HG03025 (cell line): ENCODE measurements around the gene BUB1B.

Experiments used
- ATAC-seq: cut with Tn5 transposase; IDR thresholded peaks from one replicate; pipeline ENCODE4 v1.9.1; 2021; ENCODE audit warnings: mild to moderate bottlenecking, moderate library complexity; ENCODE audit not compliant: unreplicated experiment, low FRiP score

The BUB1B gene

GRCh38 chr15:40182358-40183029, 21.6 kb downstream of the BUB1B start:
- ATAC-seq = no peak

DNA sequence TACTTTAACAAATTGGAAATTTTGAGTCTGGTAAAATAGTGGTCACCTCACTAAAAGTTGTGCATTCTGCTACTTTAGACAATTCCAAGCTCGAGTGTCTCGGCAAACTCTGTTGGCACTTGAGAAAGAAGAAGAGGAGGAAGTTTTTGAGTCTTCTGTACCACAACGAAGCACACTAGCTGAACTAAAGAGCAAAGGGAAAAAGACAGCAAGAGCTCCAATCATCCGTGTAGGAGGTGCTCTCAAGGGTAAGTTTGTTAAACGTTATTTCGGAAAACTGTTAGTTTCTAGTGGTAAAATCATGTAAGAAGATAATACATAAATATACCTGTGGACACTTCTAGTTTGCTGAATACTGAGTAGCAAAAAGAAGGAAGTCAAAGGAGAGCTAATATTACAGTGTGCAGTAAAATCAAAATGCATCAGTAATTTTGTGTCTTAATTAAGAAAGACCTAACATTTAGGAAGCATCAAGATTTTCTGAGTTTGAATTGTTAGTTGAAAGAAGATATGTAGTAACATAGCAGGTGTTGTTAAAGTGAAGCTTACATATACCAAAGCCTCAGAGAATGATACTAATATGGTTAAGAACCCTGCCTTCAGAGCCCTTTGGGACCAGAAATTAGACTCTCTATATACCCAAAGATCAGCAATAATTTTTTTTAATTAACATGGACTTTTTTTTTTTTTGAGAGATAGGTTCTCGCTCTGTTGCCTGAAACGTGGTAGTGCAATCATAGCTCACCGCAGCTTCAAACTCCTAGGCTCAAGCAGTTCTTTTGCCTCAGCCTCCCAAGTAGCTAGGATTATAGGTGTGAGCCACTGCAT, 23.0 kb downstream of the BUB1B start:
- no peak for ATAC-seq

DNA sequence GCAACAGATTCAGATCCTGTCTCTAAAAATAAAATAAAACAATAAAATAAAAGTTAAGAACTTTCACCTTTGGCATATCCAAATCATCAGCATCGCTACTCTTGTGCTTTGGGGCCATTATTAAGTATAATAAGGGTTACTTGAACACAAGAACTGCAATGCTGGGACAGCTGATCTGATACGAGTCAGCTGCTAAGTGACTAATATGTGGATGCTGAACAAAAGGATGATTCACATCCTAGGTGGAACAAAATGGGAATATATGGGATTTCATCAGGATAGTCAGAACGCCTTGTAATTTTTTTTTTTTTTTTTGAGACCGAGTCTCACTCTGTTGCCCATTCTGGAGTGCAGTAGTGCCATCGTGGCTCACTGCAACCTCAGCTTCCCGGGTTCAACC, 29.7 kb downstream of the BUB1B start:
- ATAC-seq = no peak

DNA sequence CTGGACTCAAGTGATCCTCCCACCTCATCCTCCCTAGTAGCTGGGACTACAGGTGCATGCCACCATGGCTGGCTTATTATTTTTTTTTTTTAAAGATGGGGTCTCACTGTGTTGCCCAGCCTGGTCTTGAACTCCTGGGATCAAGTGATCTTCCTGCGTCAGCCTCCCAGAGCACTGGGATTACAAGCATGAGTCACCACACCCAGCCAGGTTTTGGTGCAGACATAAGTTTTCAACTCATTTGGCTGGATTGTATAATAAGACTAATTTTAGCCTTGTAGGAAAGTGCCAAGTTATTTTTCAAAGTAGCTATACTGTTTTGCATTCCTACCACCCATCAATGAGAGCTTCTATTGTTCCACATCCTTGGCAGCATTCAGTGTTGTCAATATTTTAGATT, 32.1 kb downstream of the BUB1B start:
- no peak for ATAC-seq

DNA sequence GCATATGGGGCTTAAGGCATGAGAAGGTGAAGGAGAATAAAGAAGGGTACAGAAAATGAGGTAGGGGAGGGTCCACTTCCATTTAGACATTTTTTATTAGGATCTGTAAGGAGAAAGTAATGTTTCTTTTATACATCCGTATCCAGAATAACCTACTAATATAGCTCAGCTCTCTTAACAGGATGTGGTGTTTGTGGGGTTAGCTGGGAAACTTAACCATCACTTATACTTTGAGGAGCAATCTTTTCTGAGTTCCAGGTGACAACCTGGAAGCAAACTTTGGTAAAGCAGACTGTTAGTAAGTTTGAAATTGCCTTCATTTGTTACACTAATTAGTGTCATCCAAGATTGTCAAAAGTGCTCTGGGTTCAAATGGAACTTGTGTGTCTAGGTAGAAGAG, 36.6 kb downstream of the BUB1B start:
- no peak for ATAC-seq

GRCh38 chr15:40198355-40199085, 37.7 kb downstream of the BUB1B start:
- no peak for ATAC-seq

- no peak for ATAC-seq
Measured at GRCh38 chr15:40204100-40204499, 43.2 kb downstream of the BUB1B start.

DNA sequence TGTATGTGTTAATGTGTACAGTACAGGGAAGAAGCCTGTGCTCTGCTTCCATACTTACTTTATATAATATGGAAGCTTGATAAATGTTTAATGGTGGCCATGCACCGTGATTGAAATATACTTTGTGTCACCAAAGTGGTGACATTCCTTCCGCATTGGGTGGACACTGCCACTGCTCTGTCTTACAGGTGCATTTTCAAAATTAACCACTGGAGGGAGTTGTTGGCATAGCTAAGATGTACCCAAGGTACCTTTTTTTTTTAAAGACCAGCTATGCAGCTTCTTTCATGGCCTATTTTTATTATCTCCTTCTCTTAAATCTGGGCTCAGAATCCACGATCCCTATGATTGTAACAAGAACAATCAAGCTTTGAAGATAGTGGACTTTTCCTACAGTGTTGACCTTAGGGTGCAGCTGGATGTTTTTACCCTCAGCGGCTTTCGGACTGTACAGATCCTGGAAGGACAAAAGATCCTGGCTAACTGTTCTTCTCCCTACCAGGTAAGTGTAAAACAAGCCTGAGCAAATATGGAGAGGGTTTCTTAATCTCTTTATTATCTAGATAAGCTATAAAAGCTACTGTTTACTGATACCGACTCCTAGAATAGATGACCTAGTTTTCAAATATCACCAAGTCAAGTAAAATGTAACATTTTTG, 56.4 kb downstream of the BUB1B start:
- no peak for ATAC-seq

- no peak for ATAC-seq
Measured at GRCh38 chr15:40219801-40220200, 58.9 kb downstream of the BUB1B start.

- ATAC-seq = no peak
Measured at GRCh38 chr15:40222131-40222530, 61.3 kb downstream of the BUB1B start.

- ATAC-seq = no peak
Measured at GRCh38 chr15:40226736-40227135, 65.9 kb downstream of the BUB1B start.

DNA sequence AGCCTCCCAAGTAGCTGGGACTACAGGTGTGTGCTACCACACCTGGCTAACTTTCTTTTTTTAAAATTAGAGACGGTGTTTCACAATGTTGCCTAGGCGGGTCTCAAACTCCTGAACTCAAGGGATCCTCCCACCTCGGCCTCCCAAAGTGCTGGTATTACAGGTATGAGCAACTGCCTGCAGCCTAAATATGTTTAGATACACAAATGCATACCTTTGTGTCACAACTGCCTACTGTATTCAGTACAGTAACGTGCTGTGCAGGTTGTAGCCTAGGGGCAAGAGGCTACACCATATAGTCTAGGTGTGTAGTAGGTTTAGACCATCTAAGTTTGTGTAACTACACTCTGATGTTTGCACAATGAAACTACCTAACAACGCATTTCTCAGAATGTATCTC, 68.4 kb downstream of the BUB1B start:
- no peak for ATAC-seq

DNA sequence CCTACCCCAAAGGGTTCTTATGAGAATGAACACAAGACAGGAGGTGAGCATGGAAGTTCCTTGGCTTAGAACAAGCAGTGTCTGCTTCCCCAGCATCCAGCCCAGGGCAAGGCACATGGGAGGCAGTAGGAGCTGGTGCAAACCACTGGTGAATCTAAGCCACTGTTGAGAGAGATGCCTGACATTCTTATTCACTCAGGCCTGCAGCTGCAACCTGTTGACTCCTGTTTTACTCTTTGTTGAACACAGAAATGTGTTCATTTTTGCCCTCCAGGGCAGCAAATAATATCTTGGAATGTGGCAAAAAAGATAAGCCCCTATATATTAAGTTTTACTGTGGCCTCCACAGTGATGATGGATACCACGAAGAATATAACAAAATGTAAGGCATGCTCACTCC, 69.1 kb downstream of the BUB1B start:
- ATAC-seq = no peak

GRCh38 chr15:40232625-40233070, 71.8 kb downstream of the BUB1B start:
- no peak for ATAC-seq

DNA sequence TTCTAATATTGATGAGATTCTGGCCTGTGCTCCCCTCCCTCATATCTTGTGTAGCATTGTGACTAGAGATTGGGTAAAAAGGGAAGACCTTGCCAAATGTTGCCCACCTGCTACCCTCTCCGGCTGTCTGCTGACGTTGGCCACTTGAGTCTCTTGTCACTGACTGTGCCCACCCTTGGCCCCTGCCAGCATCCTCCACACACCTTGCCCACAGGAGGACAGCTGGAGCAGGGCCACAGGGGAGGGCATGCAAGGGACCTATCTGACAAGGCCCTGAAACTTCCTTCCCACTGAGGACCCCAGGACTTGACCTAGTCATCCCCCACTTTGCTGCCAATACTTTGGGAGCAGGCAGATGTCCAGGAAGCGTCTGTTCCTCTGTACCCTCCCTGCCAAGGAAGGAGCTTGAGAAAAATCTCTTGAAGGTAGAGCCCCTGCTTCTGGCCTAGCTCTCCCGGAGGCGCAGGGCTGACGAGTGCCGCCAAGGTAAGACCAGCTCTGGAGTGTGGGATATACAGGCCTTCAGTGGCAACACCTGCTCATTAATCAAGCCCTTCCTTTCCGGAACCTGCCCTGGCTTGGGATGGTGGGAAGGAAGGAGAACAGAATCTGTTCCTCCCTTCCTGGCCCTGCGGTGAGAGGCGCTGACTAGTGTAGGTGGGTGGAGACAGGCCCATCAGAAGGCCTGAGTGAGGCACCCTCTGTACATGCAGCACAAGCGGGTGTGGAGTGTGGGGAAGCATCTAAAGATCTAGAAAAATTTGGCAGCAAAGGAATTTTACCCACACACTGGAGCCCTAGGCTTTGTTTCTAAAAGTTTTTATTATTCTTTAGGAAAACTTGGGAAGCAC, 73.1 kb downstream of the BUB1B start:
- ATAC-seq = no peak

DNA sequence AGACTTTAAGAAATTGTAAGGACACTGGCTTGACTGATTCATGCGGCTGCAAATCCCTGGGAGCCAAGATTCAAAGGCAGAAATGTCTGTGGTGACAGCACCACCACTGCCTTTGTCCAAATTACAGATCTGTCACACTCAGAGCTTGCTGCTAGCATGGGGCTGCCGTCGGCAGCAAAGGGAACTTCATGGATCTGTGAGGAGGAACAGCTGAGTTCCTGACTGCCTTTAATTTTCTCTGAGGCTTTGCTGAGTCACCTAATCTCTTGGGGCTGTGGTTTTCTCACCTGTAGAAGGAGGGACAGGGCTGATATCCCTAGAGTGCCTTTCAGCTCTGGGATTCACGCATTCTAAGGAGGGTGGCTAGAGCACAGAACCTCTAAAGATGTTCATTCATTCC, 73.9 kb downstream of the BUB1B start:
- ATAC-seq = no peak

DNA sequence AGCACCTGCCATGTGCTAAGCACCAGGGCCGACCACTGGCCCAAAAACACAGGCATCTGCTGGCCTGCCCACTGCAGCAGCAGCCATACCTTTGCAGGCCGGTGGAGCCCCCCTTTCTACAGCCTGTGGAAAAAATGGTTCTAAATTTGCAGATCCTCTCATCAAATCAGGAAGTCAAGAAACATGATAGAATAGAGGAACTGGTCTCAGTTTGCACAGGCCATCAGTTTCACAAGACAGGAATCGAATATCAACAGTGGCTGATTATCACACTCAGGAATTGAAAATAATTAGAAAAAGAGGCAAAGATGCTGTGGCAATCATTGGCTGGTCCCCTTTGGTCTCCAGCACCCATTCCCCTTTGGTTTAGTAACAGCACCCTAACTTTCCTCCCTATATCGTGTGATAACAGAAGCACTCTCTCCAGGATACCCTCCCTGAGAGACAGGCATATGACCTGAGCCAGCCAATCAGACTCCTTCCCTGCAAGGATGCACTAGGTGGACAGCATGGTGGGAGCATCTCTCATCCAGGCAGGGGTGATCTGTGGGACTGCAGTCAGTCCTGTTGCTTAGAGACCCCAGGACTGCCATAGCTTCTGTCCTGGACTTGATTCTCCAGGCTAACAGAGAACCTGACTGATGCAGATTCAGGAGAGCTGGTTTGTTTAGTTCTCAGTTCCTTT, 74.5 kb downstream of the BUB1B start:
- no peak for ATAC-seq

DNA sequence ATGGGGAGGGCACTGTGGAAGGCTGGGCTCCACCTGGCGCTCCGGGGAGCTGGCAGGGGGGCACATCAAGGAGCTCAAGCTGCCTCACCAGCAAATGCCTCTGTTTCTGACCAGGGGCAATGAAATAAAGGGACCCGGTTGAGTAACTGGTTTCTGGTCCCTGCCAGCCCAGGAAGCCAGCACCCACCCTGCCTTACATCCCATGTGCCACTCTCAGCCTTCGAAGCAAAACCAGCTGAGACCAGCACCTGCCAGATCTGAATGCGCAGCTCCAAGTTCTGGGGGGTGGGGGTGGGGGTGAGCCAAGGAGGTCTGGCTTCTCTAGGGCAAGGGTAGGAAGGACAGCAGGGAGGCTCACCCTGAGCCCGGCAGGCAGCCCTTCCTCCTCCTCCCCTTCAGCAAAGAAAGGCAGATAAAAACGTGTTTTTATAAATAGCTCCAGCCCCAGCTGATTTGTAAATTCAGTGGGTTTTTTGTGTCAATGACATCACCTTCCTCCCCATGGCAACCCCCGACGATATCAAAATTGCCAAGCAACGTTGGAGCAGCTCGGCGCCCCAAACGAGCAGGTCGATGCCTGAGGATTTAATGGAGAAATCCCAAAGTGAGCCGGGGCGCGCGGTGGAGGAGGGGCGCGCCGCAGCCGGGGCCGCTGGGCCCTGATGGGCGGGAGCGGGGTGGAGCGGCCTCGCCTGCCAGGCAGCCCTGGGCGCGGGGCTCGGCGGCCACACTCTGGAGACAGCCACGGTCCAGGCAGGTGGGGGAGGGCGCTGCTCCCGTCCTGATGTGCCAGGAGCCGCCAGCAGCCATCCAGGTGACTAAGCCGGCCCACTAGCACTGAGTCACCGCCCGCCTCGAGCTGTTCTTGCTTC, 77.9 kb downstream of the BUB1B start, which contains the start of gene PAK6:
Gene PAK6 (plus strand): TSS at position 532 of the 872 bp plus-strand sequence. CDS start 25,723 bp downstream, outside the sequence.
- ATAC-seq = no peak

DNA sequence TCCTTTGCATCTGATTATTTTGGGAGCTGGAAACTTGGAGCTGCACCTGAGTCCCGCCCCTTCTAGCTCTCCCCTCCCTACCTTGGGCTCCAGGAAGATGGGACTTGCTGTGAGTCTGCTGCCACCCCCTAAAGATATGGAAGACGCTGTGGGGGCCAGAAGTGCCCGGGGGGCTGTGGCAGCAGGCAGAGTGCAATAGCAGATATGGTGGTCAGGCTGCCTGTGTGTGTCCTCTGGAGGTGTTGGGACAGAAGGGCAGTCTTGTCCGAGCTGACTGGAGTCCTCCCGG, 78.5 kb downstream of the BUB1B start:
- no peak for ATAC-seq
